ENCODE results near the gene HNF1A.

DNA sequence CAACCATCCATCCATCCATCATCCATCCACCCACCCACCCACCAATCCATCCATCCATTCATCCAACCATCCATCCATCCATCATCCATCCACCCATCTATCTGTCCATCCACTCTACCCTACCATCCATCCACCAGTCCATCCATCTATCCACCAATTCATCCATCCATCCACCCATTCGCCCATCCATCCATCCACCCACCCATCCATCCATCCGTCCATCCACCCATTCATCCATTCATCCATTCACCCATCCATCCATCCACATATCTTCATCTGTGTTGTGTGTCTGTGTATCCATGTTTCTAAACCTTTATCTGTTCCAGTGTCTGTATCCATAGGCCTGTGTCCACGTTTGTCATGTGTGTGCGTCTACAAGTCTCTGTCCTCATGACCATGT lies 9.9 kb downstream of the HNF1A start:
- TF ChIP-seq, protein P1, sequence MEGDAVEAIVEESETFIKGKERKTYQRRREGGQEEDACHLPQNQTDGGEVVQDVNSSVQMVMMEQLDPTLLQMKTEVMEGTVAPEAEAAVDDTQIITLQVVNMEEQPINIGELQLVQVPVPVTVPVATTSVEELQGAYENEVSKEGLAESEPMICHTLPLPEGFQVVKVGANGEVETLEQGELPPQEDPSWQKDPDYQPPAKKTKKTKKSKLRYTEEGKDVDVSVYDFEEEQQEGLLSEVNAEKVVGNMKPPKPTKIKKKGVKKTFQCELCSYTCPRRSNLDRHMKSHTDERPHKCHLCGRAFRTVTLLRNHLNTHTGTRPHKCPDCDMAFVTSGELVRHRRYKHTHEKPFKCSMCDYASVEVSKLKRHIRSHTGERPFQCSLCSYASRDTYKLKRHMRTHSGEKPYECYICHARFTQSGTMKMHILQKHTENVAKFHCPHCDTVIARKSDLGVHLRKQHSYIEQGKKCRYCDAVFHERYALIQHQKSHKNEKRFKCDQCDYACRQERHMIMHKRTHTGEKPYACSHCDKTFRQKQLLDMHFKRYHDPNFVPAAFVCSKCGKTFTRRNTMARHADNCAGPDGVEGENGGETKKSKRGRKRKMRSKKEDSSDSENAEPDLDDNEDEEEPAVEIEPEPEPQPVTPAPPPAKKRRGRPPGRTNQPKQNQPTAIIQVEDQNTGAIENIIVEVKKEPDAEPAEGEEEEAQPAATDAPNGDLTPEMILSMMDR (IDR thresholded peaks at IDR 0.05; ENCODE audit: low read depth, low read length) = no peak
- no peak for TF ChIP-seq EZH2phosphoT487 (IDR thresholded peaks at IDR 0.05; ENCODE audit: low read depth)

All from OCI-LY3 (cell line).